Fibroblast of skin of abdomen (primary cell): ENCODE measurements around the gene ASPHD2.

Source experiments
- DNase-seq: peaks from one replicate; pipeline ENCODE4 v3.0.0-alpha.2; 2013

Gene ASPHD2

GRCh38 chr22:26446808-26447515 is 17.9 kb downstream of the ASPHD2 start:
- no peak for DNase-seq

GRCh38 chr22:26447584-26448329 is 18.7 kb downstream of the ASPHD2 start:
- no peak for DNase-seq

GRCh38 chr22:26448334-26448733 is 19.3 kb downstream of the ASPHD2 start:
- no peak for DNase-seq

- no peak for DNase-seq
Observed at GRCh38 chr22:26448941-26449340, 19.9 kb downstream of the ASPHD2 start.

GRCh38 chr22:26450453-26451185 is 21.6 kb downstream of the ASPHD2 start:
- DNase-seq, result no peak

- no peak for DNase-seq
Observed at GRCh38 chr22:26452236-26453016, 23.4 kb downstream of the ASPHD2 start.

GRCh38 chr22:26453216-26453615 is 24.2 kb downstream of the ASPHD2 start:
- DNase-seq, result no peak

GRCh38 chr22:26453812-26454500 is 24.9 kb downstream of the ASPHD2 start:
- no peak for DNase-seq

GRCh38 chr22:26457661-26458272 is 28.7 kb downstream of the ASPHD2 start:
- no peak for DNase-seq

GRCh38 chr22:26460202-26460601 is 31.1 kb downstream of the ASPHD2 start:
- no peak for DNase-seq

GRCh38 chr22:26461188-26461810 is 32.2 kb downstream of the ASPHD2 start:
- DNase-seq, result peak; percentile 44

GRCh38 chr22:26462051-26462450 is 33.0 kb downstream of the ASPHD2 start:
- no peak for DNase-seq

GRCh38 chr22:26462641-26463040 is 33.6 kb downstream of the ASPHD2 start:
- no peak for DNase-seq

- no peak for DNase-seq
Observed at GRCh38 chr22:26463101-26463661, 34.1 kb downstream of the ASPHD2 start.

GRCh38 chr22:26463688-26464087 is 34.6 kb downstream of the ASPHD2 start:
- no peak for DNase-seq

- DNase-seq, result no peak
Observed at GRCh38 chr22:26464312-26464711, 35.3 kb downstream of the ASPHD2 start.

GRCh38 chr22:26466196-26466595 is 37.1 kb downstream of the ASPHD2 start:
- DNase-seq, result no peak

- DNase-seq, result no peak
Observed at GRCh38 chr22:26470807-26471206, 41.7 kb downstream of the ASPHD2 start.

GRCh38 chr22:26471522-26471921 is 42.5 kb downstream of the ASPHD2 start:
- peak; percentile 92 for DNase-seq

GRCh38 chr22:26474682-26475081 is 45.6 kb downstream of the ASPHD2 start:
- DNase-seq, result no peak
